Natural killer cell (primary cell): ENCODE measurements around the gene CD46. TPM values are rescaled to one million over a fixed set of nuclear protein-coding genes. Genes with fewer than 3 reads are reported as not detected.

Experiments used
- ATAC-seq, 3 donors: fragments of 150-1000 bp in 2 of 3; fragments of 200-7000 bp in 1 of 3; cut with Tn5 transposase; 1 replicate in 1 of 3; 2 replicates in 2 of 3; pipeline ENCODE4 v1.10.0; 2021; ENCODE audit warnings: mild to moderate bottlenecking in 2 of 3, moderate library complexity in 2 of 3
- DNase-seq, 2 donors: peaks; one replicate each; pipeline versions ENCODE4 v3.0.0 to v3.0.0-alpha.2; 2013 to 2021; ENCODE audit warnings: mixed read lengths in 1 of 2
- H3K27ac ChIP-seq: one replicate; pipeline ENCODE4 v1.5.1; 2013; ENCODE audit warnings: mild to moderate bottlenecking, low read length
- H3K27me3 ChIP-seq: one replicate; pipeline ENCODE4 v1.6.1; 2013; ENCODE audit warnings: low read length; ENCODE audit not compliant: control insufficient read depth, insufficient read depth
- H3K36me3 ChIP-seq: one replicate; pipeline ENCODE4 v1.6.1; 2013; ENCODE audit warnings: low read length; ENCODE audit not compliant: control insufficient read depth, insufficient read depth
- H3K4me1 ChIP-seq: one replicate; pipeline ENCODE4 v1.6.1; 2013; ENCODE audit warnings: low read length; ENCODE audit not compliant: control insufficient read depth, insufficient read depth
- H3K4me3 ChIP-seq: one replicate; pipeline ENCODE4 v1.5.1; 2013; ENCODE audit warnings: low read length
- H3K9me3 ChIP-seq: one replicate; pipeline ENCODE4 v1.6.1; 2013; ENCODE audit warnings: low read length; ENCODE audit not compliant: control insufficient read depth, insufficient read depth
- H3K27ac Mint-ChIP-seq, 2 donors: one replicate each; pipeline ENCODE4 v1.8.0; 2022; ENCODE audit warnings: mild to moderate bottlenecking in 2 of 2, mixed read lengths in 2 of 2, moderate library complexity in 1 of 2
- H3K27me3 Mint-ChIP-seq, 2 donors: one replicate each; pipeline ENCODE4 v1.8.0; 2022; ENCODE audit warnings: low read depth in 2 of 2, mixed read lengths in 2 of 2
- H3K36me3 Mint-ChIP-seq: one replicate; pipeline ENCODE4 v1.8.0; 2022; ENCODE audit warnings: mixed read lengths
- H3K4me1 Mint-ChIP-seq, 2 donors: one replicate each; pipeline ENCODE4 v1.8.0; 2022; ENCODE audit warnings: mixed read lengths in 2 of 2
- H3K4me3 Mint-ChIP-seq: one replicate; pipeline ENCODE4 v1.8.0; 2022; ENCODE audit warnings: mild to moderate bottlenecking, moderate library complexity, mixed read lengths
- H3K9me3 Mint-ChIP-seq, 2 donors: one replicate each; pipeline ENCODE4 v1.8.0; 2022; ENCODE audit warnings: mixed read lengths in 2 of 2
- CTCF ChIP-seq: fragments of 200-600 bp; IDR thresholded peaks from one replicate; pipeline ENCODE4 v1.8.0; 2022; ENCODE audit warnings: antibody characterized with exemption
- WGBS: methylation state at CpG from one replicate; pipeline ENCODE4 v1.1.7; 2013; ENCODE audit warnings: missing lambda C conversion rate; ENCODE audit not compliant: insufficient coverage; 5-methylcytosine and 5-hydroxymethylcytosine counted together
- intact Hi-C: fragments of 100-400 bp; cut with micrococcal nuclease; formaldehyde crosslinking; loops from one replicate; pipeline ENCODE4 v1.14.2; 2022
- total RNA-seq, 4 donors: library from RNA; stranded (reverse); fragments of 120-200 nt in 1 of 4; gene quantifications; one replicate each; pipeline versions ENCODE4 v1.2.3 to v1.2.4, GENCODE V29; 2013 to 2022

CD46 gene
- total RNA-seq, 3 donors from 2014 or later (not counting 1 experiment from before 2014, with no cell fraction given) = 110 to 126 (median 124) TPM

GRCh38 chr1:207823880-207824566, 72.2 kb downstream of the CD46 start:
- peaks cover 78 to 80% of the 10 kb centered on the region in 2 donors for H3K4me1 Mint-ChIP-seq
- ATAC-seq (peak; percentile 50 to 71 (median 63)), DNase-seq (peak; percentile 65 to 92)
- Histone ChIP-seq H3K36me3 (no peaks in the 10 kb centered on the region), H3K4me1 (peaks cover 59% of the 10 kb centered on the region), H3K4me3 (peak overlapping the region; percentile 52), H3K27me3 (no peaks in the 10 kb centered on the region), H3K9me3 (no peaks in the 10 kb centered on the region), H3K27ac (peak overlapping the region; percentile 94)
- TF ChIP-seq CTCF = peak; percentile 62
- peak overlapping the region; percentile 99 for H3K27ac Mint-ChIP-seq
- WGBS = 16% methylated on average over 9 of the region's 9 CpGs
- H3K27me3 Mint-ChIP-seq = peaks cover 0 to 3% of the 10 kb centered on the region in 2 donors
- H3K9me3 Mint-ChIP-seq = peaks cover 2 to 3% of the 10 kb centered on the region in 2 donors
- intact Hi-C loops = loop anchor here (2.0 to 10.0 kb wide), 3 partner anchors 25 to 499 kb away; partner anchors contain the start of genes CD46 and CD55
- H3K36me3 Mint-ChIP-seq = peaks cover 8% of the 10 kb centered on the region
- H3K4me3 Mint-ChIP-seq = peak overlapping the region; percentile 91

GRCh38 chr1:207824691-207825408, 73.0 kb downstream of the CD46 start:
- Mint-ChIP-seq H3K27me3 (peaks cover 0 to 3% of the 10 kb centered on the region in 2 donors), H3K9me3 (peaks cover 2 to 3% of the 10 kb centered on the region in 2 donors), H3K4me1 (peaks cover 77 to 81% of the 10 kb centered on the region in 2 donors), H3K36me3 (peaks cover 8% of the 10 kb centered on the region), H3K27ac (peak overlapping the region; percentile 99), H3K4me3 (peak overlapping the region; percentile 91)
- 84% methylated on average over 6 of the region's 6 CpGs for WGBS
- Histone ChIP-seq H3K27me3 (no peaks in the 10 kb centered on the region), H3K9me3 (no peaks in the 10 kb centered on the region), H3K27ac (peak overlapping the region; percentile 94), H3K4me3 (no peak overlapping the region), H3K36me3 (no peaks in the 10 kb centered on the region), H3K4me1 (peaks cover 59% of the 10 kb centered on the region)
- no peak for ATAC-seq
- no peak for DNase-seq
- intact Hi-C loops = loop anchor here (2.0 to 10.0 kb wide), 3 partner anchors 26 to 500 kb away; partner anchors contain the start of genes CD46 and CD55
- TF ChIP-seq CTCF = no peak

- DNase-seq (no peak), ATAC-seq (no peak)
- no peaks in the 10 kb centered on the region for H3K36me3 ChIP-seq
- no peaks in the 10 kb centered on the region for H3K9me3 ChIP-seq
- TF ChIP-seq CTCF = no peak
- H3K27me3 ChIP-seq = no peaks in the 10 kb centered on the region
- H3K4me1 ChIP-seq = peaks cover 59% of the 10 kb centered on the region
- intact Hi-C loops = loop anchor here (2.0 to 10.0 kb wide), 3 partner anchors 27 to 501 kb away; partner anchors contain the start of genes CD46 and CD55
- H3K27ac ChIP-seq = peak overlapping the region; percentile 94
- Mint-ChIP-seq H3K9me3 (peaks cover 2 to 3% of the 10 kb centered on the region in 2 donors), H3K27me3 (peaks cover 0 to 3% of the 10 kb centered on the region in 2 donors), H3K36me3 (peaks cover 8% of the 10 kb centered on the region), H3K4me3 (peak overlapping the region; percentile 91), H3K4me1 (peaks cover 76 to 81% of the 10 kb centered on the region in 2 donors), H3K27ac (peak overlapping the region; percentile 99)
- no peak overlapping the region for H3K4me3 ChIP-seq
- WGBS = 90% methylated on average over 2 of the region's 2 CpGs
These were observed 73.5 kb downstream of the CD46 start for GRCh38 chr1:207825409-207825695.
